ENCODE data around the gene NCDN.

NCDN gene, protein sequence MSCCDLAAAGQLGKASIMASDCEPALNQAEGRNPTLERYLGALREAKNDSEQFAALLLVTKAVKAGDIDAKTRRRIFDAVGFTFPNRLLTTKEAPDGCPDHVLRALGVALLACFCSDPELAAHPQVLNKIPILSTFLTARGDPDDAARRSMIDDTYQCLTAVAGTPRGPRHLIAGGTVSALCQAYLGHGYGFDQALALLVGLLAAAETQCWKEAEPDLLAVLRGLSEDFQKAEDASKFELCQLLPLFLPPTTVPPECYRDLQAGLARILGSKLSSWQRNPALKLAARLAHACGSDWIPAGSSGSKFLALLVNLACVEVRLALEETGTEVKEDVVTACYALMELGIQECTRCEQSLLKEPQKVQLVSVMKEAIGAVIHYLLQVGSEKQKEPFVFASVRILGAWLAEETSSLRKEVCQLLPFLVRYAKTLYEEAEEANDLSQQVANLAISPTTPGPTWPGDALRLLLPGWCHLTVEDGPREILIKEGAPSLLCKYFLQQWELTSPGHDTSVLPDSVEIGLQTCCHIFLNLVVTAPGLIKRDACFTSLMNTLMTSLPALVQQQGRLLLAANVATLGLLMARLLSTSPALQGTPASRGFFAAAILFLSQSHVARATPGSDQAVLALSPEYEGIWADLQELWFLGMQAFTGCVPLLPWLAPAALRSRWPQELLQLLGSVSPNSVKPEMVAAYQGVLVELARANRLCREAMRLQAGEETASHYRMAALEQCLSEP

DNA sequence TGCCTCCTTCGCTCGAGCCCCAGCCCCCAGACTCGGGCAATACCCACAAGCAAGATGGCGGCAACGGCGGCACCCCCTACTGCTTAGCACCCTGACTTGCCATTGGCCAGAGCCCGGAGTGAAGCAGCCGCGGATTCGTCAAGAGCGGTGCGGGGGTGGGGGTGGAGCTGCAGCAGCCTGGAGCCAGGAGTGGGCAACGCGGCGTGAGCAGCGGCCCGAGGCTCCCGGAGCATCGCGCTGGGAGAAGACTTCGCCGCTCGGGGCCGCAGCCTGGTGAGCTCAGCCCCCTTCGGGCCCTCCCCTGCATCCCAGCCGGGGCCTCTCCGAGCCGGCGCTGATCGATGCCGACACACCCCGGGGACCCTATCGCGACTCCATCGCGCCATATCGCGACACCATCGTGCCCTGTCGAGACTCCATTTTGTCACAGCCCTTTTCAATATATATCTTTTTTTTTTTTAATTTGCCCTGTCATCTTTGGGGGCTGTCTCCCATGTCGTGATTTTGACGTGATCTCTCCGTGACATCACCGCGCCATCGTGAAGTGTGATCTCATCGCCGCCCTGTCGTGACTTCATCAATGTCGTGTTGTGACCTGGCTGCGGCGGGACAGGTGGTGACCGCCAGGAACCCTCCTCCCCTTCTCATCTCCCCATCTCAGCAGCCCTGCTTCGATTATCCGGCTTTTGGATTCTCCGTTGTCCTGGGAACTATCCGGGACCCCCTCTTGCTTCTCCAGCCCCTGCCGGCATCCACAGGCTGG is at the start of gene NCDN:
Gene NCDN, plus strand, starts transcription at position 189 of the 763 bp plus-strand sequence. Its CDS starts 392 bp downstream, at position 581.
- peak; percentile 98 for DNase-seq (ENCODE audit: low read depth, low spot score)

DNA sequence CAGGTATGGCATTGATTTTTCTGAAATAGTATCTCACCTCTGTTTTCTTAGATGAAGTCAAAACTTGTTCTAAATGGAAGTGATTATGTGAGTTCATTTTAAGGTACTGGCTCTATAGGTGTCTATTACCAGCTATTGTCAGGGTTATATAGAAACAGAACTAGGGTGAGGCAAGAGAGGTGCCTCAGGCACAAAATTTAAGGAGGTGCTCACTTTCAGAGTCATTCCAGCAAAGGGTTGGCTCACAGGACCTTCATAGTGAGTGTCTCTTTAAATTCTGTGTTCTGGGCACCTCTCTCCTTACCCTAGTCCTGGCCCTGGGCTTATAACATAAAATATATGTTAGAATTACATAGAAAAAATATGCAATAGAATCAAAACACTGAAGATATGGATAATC is 49.7 kb upstream of the NCDN start:
- DNase-seq (ENCODE audit: low read depth, low spot score), result no peak

DNA sequence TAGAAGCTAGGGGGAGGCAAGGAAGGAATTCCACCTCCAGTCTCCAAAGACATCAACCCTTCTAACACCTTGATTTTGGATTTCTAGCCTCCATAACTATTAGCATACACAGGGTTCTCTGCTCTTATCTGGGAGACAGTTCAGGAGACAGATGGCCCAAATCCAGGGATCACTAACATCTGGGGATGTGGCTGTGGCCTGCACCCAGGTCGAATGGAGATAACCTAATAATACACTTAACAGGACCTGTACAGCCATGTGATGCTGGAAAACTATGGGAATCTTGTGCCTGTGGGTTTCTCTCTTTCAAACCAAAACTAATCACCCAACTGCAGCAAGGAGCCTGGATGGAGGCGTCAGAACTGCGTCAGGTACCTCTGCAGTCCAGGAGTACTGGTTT is 48.0 kb upstream of the NCDN start:
- DNase-seq (ENCODE audit: low read depth, low spot score), result no peak

DNA sequence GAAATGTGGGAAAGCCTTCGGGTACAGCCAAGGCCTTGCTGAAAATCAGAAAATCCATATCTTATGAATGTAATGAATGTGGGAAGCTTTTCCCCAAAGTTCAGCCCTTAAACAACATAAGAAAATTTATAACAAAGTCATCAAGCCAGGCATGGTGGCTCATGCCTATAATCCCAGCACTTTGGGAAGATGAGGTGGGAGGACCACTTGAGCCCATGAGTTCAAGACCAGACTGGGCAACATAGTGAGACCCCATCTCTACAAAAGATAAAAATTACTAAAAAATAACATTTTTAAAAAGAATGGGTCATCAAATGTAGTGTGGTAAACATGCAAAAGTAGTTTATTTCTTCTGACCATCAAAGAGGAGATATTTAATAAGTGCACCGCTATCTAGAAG is 46.3 kb upstream of the NCDN start:
- no peak for DNase-seq (ENCODE audit: low read depth, low spot score)

DNA sequence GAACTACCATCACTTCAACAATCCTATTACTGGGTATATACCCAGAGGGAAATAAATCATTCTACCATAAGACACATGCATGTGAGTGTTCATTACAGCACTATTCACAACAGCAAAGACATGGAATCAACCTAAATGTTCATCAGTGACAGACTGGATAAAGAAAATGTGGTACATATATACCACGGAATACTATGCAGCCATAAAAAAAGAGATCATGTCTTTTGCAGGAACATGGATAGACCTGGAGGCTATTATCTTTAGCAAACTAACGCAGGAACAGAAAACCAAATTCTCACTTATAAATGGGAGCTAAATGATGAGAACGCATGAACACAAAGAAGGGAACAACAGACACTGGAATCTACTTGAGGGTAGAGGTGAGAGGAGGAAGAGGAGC is 39.4 kb upstream of the NCDN start:
- DNase-seq (ENCODE audit: low read depth, low spot score), result no peak

DNA sequence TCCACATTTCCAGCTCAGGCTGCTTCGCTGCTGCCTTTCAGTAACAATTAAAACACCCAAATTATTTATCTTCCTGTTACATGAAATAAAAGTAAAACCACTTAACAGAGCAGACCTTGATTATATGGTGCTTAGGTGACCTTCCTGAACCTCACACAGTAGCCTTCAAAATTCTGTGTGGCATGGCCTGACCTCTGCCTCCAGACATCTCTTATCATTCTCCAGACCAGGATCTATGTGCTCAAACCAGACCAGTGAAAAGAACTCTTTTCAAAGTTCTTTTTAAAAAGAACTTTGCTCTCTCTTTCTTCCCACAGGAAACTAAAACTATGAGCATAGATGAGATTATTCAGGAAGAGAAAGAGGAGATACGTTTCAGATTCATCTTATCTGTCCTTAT is 38.2 kb upstream of the NCDN start:
- no peak for DNase-seq (ENCODE audit: low read depth, low spot score)

DNA sequence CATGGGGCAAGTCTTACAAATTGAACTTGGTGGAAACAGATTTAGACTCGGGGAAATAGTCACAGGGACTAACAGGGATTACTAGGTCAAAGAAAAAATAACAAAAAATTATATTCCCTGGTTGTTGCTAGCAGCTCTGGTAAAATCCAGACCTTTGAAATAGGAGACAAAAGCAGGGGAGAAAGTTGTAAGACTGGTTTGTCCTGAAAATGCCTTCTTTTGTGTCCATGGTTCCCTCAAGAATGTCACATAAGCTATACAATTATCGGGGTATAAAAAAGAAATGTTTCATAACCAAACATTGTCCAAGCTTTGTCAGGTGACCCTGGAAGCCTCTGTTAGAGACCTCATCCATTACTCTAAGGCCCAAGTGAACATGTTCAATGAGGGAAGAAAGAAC is 33.5 kb upstream of the NCDN start:
- peak; percentile 25 for DNase-seq (ENCODE audit: low read depth, low spot score)

DNA sequence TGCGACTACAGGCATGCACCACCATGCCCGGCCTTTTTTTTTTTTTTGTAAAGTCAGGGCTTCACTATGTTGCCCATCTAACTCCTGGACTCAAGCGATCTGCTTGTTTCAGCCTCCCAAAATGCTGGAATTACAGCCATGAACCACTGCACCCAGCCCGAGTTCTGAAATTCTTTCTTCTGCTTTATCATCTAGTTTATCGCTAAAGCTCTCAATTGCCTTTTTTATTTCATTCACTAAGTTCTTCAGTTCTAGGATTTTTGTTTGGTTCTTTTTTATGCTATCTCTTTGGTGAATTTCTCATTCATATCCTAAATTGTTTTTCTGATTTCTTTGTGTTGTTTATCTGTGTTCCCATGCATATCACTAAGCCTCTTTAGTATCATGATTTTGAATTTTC is 27.4 kb upstream of the NCDN start:
- DNase-seq (ENCODE audit: low read depth, low spot score), result no peak

DNA sequence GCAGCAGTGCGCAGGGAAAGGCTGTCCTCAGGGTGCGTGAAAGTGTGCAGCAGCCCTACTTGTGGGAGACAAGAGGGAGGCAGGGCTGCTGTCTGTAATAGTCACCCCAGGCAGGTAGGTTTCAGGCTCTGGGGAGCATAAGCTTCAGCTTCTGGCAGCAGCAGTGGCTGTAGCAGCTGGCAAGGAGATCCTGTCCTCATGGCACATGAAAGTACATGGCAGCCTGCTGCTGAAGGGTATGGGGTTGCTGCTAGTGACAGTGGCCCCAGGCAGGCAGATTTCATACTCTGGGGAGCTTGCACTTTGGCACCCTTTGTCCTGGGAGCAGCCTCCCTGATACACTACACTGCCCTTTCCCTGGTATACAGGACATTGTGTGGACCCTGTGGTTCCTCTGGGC is 26.7 kb upstream of the NCDN start:
- no peak for DNase-seq (ENCODE audit: low read depth, low spot score)

DNA sequence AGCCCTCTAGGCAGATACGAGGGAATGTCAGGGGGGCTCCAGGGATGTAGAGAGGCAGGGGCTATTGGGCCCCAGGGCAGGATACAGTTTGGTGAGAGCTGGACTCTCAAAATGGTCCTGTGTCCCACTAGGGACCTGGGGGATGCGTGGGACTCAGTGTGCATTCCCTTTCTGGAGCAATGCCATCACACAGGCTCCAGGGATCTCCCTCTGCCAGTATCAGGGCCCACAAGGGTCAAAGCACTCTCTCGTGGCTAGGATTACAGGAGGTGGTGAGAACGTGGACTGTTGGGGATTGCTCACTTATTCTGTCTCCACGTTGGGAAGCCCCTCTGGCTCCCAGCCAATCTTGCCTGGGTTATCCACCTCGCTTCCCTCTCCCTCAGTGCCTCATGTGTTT is 26.2 kb upstream of the NCDN start:
- no peak for DNase-seq (ENCODE audit: low read depth, low spot score)

DNA sequence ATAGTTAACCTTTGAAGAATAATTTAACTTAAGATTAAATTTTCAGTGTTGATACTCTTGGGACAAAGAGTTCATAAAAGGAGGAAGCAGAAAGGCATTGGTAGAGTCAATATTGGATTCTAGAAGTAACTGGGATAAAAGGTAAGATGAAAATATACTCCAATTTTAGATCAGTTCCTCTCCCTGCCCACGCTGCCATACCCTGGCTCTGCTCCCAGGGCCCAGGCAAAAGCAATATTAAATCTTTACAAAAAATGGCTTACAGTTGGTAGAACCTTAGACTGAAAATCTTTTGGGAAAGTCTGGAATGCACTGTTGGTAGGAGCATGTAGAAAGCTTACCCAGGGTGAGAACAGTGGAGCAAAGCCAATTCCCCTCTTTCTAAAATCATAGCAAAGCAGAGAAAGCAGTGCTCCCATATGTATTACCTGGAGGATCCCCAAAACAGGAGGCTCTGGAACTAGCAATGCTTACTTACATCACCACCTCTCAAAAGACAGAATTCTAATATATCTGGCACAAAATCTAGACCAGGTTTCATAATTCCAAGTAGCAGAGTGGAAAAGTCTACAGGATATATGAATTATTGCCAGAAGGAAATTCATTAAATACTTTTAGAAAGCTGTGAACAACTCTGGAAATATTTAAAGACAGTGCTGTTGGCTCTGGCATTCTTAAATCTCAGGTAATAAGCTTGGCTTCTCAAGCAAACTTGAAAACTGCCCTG is 24.9 kb upstream of the NCDN start:
- DNase-seq (ENCODE audit: low read depth, low spot score), result no peak

DNA sequence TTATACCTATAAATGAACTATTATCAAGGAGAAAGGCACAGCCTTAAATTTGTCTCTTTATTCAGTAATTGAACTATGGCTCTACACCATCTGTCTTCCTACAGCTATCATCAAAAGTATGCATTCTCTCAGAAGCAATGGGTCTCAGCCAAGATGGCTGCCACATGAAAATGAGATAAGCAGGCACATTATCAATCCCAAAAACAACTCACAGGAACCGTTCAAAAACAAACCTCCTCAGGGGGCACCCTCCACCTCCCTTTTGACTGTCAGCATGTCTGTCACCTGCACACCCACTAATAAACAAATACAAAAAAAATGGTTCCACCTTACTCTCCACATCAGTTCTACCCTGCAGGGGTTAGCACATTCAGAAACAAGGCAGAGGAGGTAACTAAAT is 24.0 kb upstream of the NCDN start:
- DNase-seq (ENCODE audit: low read depth, low spot score), result no peak

DNA sequence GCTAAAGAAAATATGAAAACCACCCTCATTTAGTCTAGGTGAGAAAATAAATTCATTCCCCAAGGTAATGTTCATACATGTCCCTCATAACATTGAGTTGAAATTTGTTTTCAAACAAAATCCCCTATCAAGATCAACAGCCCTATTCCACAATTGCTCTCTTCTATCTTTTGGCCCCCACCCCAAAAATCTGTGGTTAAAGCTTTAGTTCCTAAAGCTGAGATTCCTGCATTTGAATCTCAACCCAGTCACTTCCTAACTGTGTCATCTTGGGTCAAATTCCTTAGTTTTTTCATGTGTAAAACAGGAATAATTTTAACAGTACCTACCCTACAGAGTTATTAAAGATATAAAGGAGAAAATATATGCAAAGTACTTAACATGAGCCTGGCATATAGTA is 22.4 kb upstream of the NCDN start:
- DNase-seq (ENCODE audit: low read depth, low spot score), result no peak

DNA sequence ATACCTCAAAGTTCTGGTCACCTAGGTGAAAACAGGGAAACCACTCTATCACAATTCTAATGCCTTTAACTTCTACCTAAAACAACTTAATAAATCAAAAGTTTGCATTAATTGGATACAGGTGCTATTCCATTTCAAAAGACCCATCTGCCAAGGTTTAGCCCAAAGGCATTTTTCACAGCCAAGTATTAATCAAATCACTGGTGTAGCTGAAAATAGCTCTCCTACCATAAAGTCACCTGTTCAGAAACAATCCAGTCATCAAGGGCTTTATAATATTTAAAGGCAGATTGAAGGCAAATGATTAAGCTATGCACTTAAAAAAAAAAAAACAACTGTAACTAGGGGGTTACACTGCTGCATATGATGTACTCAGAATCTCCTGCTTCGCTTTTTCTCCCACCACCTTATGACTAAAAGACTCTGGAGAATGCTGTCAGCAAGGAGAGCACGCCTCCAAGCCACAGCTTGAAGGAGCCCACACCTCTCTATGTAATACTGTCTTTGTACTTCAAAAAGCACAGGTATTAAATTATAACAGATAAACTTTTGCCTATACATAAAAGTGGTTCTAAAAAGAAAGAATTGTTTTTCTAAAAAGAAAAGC is 20.9 kb upstream of the NCDN start:
- DNase-seq (ENCODE audit: low read depth, low spot score), result no peak

DNA sequence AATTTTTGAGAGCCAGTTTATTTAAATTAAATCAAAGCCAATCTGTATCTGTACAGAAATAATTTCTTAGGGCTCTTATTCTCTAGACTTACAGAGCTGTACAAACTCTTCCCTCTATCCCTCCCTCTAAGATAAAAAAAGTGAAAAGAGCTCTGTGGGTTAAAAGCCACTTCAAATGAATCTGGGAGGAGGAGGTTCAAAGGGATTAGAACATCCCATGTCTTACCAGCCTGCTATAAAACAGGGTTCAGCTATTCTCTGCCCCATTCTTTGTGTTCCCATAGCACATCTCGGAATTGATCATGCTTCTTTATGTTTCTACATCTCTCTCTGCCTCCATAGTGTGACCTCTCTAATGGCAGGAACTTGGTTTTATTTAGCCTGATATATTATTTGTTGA is 19.8 kb upstream of the NCDN start:
- DNase-seq (ENCODE audit: low read depth, low spot score), result no peak

DNA sequence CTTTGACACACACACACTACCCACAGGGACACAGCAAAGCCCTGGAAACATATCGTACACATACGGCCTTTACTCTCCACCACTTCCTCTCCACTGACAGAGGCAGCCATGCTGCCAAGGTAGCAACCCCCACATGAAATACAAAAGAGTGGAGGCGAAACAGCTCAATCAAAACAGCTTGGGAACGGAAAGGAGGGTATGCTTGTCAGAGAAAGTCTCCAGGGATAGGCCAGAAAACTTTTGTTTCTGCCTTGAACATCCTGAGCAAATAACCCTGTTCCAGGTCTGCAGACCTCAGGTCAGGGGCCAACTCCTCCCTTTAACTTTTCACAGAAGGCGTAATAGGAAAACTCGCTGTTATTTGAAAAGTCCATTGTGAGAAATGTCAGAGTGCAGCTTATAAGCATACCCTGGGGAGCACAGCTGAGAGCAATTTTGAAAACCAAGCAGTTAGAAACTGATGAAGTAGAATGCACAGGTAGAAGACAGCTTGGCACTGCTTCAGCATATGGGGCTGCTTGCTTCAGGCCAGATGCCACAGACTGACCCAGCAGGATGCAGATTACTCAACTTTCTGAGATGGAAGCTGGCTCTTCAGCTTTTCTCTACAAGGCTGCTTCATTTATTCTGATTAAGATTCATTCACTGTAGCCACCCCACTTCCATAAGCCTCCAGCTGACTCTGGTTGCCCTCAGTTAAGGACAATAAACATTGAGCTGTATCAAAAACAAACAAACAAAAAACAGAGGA is 18.4 kb upstream of the NCDN start:
- no peak for DNase-seq (ENCODE audit: low read depth, low spot score)

DNA sequence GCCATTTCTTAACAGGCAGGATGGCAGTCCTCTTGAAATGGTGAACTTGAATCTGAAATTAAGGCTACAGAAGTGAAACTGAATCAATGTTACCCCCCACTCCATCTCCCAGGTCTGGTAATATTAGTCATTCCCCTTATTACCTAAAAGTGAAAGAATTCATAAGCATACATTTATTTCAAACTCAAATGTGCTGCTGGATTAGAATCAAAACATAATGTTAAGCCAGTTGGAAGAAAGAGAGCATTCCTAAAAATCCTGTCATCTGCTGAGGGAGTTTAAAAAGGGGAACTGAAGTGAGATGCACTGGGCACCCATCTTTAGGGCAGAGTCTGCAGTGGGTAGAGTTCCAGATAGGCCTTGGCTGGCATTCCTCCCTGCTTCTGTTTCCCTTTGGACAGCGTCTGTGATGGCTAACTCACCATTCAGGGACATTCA is 17.8 kb upstream of the NCDN start:
- no peak for DNase-seq (ENCODE audit: low read depth, low spot score)

DNA sequence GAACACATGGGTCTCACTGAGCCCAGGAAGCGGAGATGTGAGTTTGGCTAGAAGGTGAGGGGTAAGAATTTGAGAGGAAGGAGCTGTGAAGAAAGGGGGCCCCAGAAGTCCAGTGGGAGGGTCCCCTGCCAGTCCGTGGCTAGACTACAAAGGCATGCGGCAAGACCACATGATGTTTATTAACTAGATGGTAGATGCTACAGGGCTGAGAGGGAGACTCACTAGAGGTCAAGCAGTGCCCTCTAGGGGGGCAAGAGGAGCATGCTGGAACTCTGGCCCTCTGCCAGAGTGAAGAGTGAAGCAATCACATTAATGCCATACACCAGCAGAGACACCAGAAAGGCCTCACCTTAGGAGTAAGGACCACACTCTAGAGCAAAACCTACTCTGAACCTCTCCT is 12.6 kb upstream of the NCDN start:
- peak; percentile 81 for DNase-seq (ENCODE audit: low read depth, low spot score)

DNA sequence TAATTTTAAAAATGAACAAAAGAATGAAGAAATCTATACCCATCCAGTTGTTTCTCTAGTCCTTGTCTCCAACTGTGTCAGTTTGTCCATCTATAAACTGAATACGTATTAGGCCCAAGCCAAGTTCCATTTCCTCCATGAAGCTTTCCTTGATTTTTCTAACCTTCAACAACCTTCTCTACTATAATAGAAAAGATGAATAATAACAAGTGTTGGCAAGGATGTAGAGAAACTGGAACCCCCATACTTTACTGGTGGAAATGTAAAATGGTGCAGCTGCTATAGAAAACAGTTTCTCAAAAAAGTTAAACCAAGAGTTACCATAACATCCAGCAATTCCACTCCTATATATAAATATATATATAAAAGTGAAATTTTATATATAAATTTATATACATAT is 11.0 kb upstream of the NCDN start:
- no peak for DNase-seq (ENCODE audit: low read depth, low spot score)

DNA sequence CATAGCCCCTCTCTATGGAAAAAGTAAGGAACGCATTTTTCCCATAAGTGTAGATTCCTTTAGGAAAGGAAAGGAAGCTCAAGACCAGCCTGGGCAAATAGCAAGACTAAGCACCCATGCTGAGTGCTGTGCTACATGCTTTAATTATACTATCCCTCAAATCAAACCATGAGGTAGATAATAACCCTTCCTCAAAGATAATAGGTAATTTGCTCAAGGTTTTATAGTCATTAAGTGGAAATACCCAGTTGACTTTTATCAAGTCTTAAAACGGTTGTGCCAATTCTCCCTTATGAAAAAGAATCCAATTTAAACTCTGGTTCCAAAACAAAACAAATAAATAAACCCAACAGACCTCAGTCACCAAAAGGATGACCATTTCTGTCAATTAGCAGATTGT is 3.7 kb upstream of the NCDN start:
- DNase-seq (ENCODE audit: low read depth, low spot score), result no peak

Data from ELF-1 (cell line).